KBM-7 (cell line): ENCODE data around the gene SELENOF.
"Not testable (repeated sequence)": the region's sequence is repeated elsewhere in the genome, so short reads cannot be mapped to it uniquely, and the experiment has no call there.

Experiments
- DNase-seq: peaks from one replicate; pipeline ENCODE4 v3.0.0-alpha.2; 2015
- in situ Hi-C: fragments of 300-500 bp; cut with MboI; formaldehyde crosslinking; loops from 2 replicates; pipeline ENCODE4 v1.14.3; 2020; ENCODE audit warnings: low sequenced_read_pairs, low pct_unique_long_range_greater_than_20kb, mixed read lengths

SELENOF gene

DNA sequence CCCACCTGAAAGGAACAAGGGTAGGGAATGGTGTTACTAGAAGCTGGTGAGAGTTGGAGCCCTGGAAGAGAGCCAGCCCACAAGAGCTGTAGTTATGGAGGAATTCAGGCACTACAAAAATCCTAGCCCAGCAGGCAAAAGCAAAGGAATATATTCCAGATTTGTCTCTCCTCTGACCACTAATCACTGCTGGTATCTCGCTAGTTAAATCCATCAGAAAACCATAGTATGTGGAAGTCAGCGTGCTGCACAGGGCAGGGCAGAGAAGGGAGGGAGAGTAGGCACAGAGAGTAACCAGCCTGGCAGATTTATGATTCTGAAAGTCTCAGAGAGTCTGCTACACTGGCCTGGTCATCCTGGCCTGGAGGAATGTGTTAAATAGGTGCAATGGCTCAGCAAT lies 88.6 kb downstream of the SELENOF start:
- no peak for DNase-seq
- in situ Hi-C loops = no loop called here

GRCh38 chr1:86823821-86824500 lies 90.0 kb downstream of the SELENOF start:
- no peak for DNase-seq
- in situ Hi-C loops = no loop called here

DNA sequence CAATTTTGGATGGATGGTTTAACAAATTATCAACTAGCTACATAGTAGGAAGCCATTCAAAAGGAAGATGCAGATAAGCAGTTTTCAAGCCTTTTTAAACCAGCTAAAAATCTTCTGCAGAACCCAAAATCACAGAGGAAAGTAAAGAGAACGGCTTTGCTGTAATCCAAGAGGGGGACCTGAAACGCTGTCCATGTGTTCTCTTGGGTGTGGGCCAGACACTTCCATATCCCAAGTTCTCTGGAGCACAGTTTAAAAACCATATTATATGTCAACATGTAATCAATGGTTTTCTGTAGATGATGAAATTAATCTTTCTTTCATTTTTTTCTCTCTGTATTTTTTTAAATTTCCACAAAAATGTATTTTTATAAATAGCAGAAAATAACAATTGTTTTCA lies 90.5 kb downstream of the SELENOF start:
- in situ Hi-C loops = no loop called here
- no peak for DNase-seq

DNA sequence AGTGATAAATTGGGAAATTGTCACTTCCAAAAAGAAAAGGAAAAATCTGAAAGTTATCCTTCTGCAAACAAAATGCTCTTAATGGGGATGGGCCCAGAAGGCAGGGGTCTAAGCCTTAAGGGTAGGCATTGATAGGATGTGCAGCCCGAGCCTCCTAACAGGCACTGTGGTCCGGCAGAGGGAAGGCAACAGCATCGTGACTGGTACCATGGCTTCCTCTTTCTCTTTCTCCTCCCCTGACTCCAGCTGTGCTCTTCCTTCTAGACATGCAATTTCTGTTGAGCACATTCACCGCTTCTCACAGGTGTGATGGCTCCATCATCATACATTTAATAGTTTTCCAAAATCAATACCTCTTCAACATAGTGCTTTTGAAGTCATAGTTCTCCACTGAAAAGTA lies 91.5 kb downstream of the SELENOF start:
- in situ Hi-C loops = no loop called here
- peak; percentile 78 for DNase-seq

DNA sequence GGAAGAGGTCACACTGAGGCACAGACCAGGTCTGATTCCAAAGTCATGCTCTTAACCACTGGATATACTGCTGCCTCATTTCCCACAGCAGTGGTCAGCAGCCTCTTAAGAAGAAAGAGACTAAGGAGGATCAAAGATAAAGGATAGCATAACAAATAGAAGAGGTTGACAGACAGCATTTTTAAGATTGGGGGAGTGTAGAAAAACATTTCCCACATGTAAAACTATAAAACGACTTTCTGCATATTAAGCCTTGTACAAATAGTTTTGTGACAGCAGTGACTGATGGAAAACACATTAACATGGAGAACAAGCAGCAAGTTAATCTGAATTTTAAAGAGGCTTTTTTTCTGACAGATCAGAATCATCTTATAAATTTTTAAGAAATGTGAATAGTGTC lies 92.0 kb downstream of the SELENOF start:
- no peak for DNase-seq
- in situ Hi-C loops = no loop called here

GRCh38 chr1:86819970-86820369 lies 94.0 kb downstream of the SELENOF start:
- in situ Hi-C loops, DNase-seq: not testable (repeated sequence)

DNA sequence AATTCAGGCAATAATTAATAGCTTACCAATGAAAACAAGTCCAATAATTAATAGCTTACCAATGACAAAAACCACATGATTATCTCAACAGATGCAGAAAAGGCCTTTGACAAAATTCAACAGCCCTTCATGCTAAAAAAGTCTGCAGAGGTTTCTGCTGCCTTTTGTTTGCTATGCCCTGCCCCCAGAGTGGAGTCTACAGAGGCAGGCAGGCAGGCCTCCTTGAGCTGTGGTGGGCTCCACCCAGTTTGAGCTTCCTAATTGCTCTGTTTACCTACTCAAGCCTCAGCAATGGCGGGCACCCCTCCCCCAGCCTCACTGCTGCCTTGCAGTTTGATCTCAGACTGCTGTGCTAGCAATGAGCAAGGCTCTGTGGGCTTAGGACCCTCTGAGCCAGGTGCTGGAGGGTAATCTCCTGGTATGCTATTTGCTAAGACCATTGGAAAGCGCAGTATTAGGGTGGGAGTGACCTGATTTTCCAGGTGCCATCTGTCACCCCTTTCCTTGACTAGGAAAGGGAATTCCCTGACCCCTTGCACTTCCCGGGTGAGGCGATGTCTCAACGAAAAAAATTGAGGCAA lies 96.6 kb downstream of the SELENOF start:
- DNase-seq, in situ Hi-C loops: not testable (repeated sequence)

- in situ Hi-C loops, DNase-seq: not testable (repeated sequence)
Observed at GRCh38 chr1:86814118-86814517, 99.8 kb downstream of the SELENOF start.
